GM12892 (cell line): ENCODE measurements around the gene HIGD1A.

Experiments used
- POLR2A ChIP-seq: IDR thresholded peaks from 2 replicates; pipeline ENCODE4 v1.6.1; 2011; ENCODE audit warnings: low read depth, low read length, control low read depth
- TAF1 ChIP-seq: IDR thresholded peaks from 2 replicates; pipeline ENCODE4 v1.6.1; 2011; ENCODE audit warnings: low read depth, mild to moderate bottlenecking, control low read depth, low read length, borderline replicate concordance

- TF ChIP-seq POLR2A = no peak
- no peak for TF ChIP-seq TAF1
Measured at GRCh38 chr3:42839616-42840015, 35.3 kb upstream of the HIGD1A start.
